ENCODE measurements around the gene SMG9.

Gene SMG9

DNA sequence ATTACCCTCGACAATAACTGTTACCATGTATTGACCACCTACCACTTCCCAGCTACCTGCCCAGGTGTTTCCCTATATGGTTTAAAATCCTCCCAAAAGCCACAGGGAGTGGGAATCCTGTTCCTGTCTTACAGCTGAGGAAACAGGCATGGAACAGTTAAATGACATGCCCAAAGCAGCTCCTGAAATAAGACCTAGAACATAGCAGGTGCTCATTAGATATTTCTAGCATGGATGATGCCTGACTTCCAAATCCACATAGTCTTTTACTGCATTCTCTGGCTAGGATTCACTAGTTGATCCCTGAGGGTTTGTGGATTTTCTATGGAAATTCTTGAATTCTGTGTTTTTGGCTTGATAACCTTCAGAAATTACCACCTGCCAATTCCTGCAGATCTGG, 13.1 kb upstream of the SMG9 start:
- no peak overlapping the region for H3K9ac ChIP-seq (ENCODE audit: low read length)
- peaks cover 23% of the 10 kb centered on the region for H3F3A ChIP-seq (ENCODE audit: insufficient read depth)
- H3K36me3 ChIP-seq (ENCODE audit: low read length), result 0 out of 2 replicates have a peak, but pooled peaks cover 2% of the 10 kb centered on the region
- H3K4me2 ChIP-seq (ENCODE audit: low read depth, low read length, poor library complexity, severe bottlenecking), result no peak overlapping the region
- H3K9me2 ChIP-seq (replicated peaks; ENCODE audit: insufficient read depth, low read length), result no peaks in the 10 kb centered on the region
- no peak overlapping the region for H3K4me3 ChIP-seq (ENCODE audit: insufficient read depth, low read length, poor library complexity, severe bottlenecking)
- no peaks in the 10 kb centered on the region for H3K9me3 ChIP-seq (ENCODE audit: insufficient read depth, low read length)
- TF ChIP-seq CTCF (IDR thresholded peaks at IDR 0.05; ENCODE audit: insufficient read depth, low read length, poor library complexity, severe bottlenecking) (no peak), EZH2phosphoT487 (conservative IDR thresholded peaks at IDR 0.05; ENCODE audit: low read length) (no peak)
- H3K27me3 ChIP-seq (ENCODE audit: low read length), result no peaks in the 10 kb centered on the region
- no peak overlapping the region for H3K27ac ChIP-seq (ENCODE audit: low read depth, low read length)
- H4K20me1 ChIP-seq (ENCODE audit: low read depth, low read length), result no peaks in the 10 kb centered on the region; the same call in 1 of the 2 replicates
- H3K79me2 ChIP-seq (ENCODE audit: insufficient read depth, low read length), result no peaks in the 10 kb centered on the region
- H2AFZ ChIP-seq (ENCODE audit: low read depth, low read length, severe bottlenecking), result no peak overlapping the region

DNA sequence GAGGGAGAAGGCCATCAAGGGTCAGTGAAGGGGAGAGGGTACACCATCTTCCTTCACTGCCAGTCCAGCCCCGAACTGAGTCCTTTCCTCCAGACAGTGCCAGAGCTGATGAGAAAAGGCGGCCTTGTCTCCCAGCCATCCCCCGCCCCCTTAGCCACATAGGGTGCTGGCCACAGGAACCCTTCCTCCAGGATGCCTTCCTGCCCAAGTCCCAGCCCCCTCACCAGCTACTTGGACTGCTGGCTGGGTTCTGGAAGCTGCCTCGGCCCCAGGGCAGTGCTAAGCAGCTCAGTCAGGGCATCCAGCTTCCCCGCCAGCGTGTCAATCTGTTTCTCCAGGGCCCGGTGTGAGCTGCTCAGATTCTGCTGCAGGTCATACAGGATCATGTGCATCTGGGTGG, 12.6 kb upstream of the SMG9 start:
- Histone ChIP-seq H3K4me2 (ENCODE audit: low read depth, low read length, poor library complexity, severe bottlenecking) (no peak overlapping the region), H3F3A (ENCODE audit: insufficient read depth) (peaks cover 23% of the 10 kb centered on the region), H3K9me2 (replicated peaks; ENCODE audit: insufficient read depth, low read length) (no peaks in the 10 kb centered on the region), H3K27ac (ENCODE audit: low read depth, low read length) (peak overlapping the region; percentile 99; the same call in 1 of the 2 replicates), H3K9ac (ENCODE audit: low read length) (peak overlapping the region; percentile 69; the same call in 1 of the 2 replicates), H3K79me2 (ENCODE audit: insufficient read depth, low read length) (no peaks in the 10 kb centered on the region), H3K36me3 (ENCODE audit: low read length) (0 out of 2 replicates have a peak, but pooled peaks cover 2% of the 10 kb centered on the region), H3K9me3 (ENCODE audit: insufficient read depth, low read length) (no peaks in the 10 kb centered on the region), H3K27me3 (ENCODE audit: low read length) (no peaks in the 10 kb centered on the region), H3K4me3 (ENCODE audit: insufficient read depth, low read length, poor library complexity, severe bottlenecking) (no peak overlapping the region), H2AFZ (ENCODE audit: low read depth, low read length, severe bottlenecking) (no peak overlapping the region), H4K20me1 (ENCODE audit: low read depth, low read length) (no peaks in the 10 kb centered on the region; the same call in 1 of the 2 replicates)
- no peak for TF ChIP-seq EZH2phosphoT487 (conservative IDR thresholded peaks at IDR 0.05; ENCODE audit: low read length)
- TF ChIP-seq CTCF (IDR thresholded peaks at IDR 0.05; ENCODE audit: insufficient read depth, low read length, poor library complexity, severe bottlenecking), result no peak

DNA sequence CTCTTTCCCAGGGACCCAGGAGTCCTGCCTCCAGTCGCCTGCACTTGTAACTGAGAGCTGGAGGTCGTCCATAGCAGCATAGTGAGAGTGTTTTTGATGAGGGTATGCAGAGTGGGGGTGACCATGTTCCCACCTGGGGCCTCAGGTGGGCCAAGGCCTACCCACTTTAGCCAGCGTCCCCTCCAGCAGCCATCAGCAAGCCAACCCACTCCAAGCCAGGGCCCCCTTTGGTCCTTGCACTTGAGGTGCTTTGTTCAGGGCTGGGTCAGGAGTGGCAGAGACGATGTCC, 11.9 kb upstream of the SMG9 start:
- H3K9ac ChIP-seq (ENCODE audit: low read length), result peak overlapping the region; percentile 69
- peak overlapping the region; percentile 80 for H3K4me2 ChIP-seq (ENCODE audit: low read depth, low read length, poor library complexity, severe bottlenecking)
- H3F3A ChIP-seq (ENCODE audit: insufficient read depth), result peaks cover 23% of the 10 kb centered on the region
- H3K9me3 ChIP-seq (ENCODE audit: insufficient read depth, low read length), result no peaks in the 10 kb centered on the region
- H3K36me3 ChIP-seq (ENCODE audit: low read length), result 0 out of 2 replicates have a peak, but pooled peaks cover 2% of the 10 kb centered on the region
- no peaks in the 10 kb centered on the region; the same call in 1 of the 2 replicates for H4K20me1 ChIP-seq (ENCODE audit: low read depth, low read length)
- no peak overlapping the region for H2AFZ ChIP-seq (ENCODE audit: low read depth, low read length, severe bottlenecking)
- no peak overlapping the region for H3K4me3 ChIP-seq (ENCODE audit: insufficient read depth, low read length, poor library complexity, severe bottlenecking)
- TF ChIP-seq EZH2phosphoT487 (conservative IDR thresholded peaks at IDR 0.05; ENCODE audit: low read length) (no peak), CTCF (IDR thresholded peaks at IDR 0.05; ENCODE audit: insufficient read depth, low read length, poor library complexity, severe bottlenecking) (no peak)
- H3K27ac ChIP-seq (ENCODE audit: low read depth, low read length), result peak overlapping the region; percentile 99
- no peaks in the 10 kb centered on the region for H3K27me3 ChIP-seq (ENCODE audit: low read length)
- no peaks in the 10 kb centered on the region for H3K9me2 ChIP-seq (replicated peaks; ENCODE audit: insufficient read depth, low read length)
- no peaks in the 10 kb centered on the region for H3K79me2 ChIP-seq (ENCODE audit: insufficient read depth, low read length)
